Tibial artery (tissue), 4 donors: Measurements from ENCODE around the gene DTX1.

Experiments used
- DNase-seq, 2 donors: peaks; one replicate each; pipeline ENCODE4 v3.0.0-alpha.2; 2019
- H3K27ac ChIP-seq, 2 donors: fragments of 200-600 bp; sonication (generic) in 1 of 2; 1 replicate in 1 of 2; 2 replicates in 1 of 2; pipeline ENCODE4 v1.5.1; 2018 to 2019; ENCODE audit warnings: mild to moderate bottlenecking in 1 of 2
- H3K27me3 ChIP-seq, 2 donors: fragments of 200-600 bp; sonication (generic) in 1 of 2; one replicate each; pipeline versions ENCODE4 v1.5.1 to v1.6.0; 2016 to 2019
- H3K36me3 ChIP-seq, 3 donors: fragments of 200-600 bp; sonication (generic) in 2 of 3; one replicate each; pipeline ENCODE4 v1.5.1; 2016 to 2019; ENCODE audit warnings: mild to moderate bottlenecking in 2 of 3
- H3K4me1 ChIP-seq, 4 donors: fragments of 200-600 bp; sonication (generic) in 2 of 4; 1 replicate in 3 of 4; 2 replicates in 1 of 4; pipeline ENCODE4 v1.5.1; 2016 to 2019
- H3K4me3 ChIP-seq, 2 donors: fragments of 200-600 bp; sonication (generic) in 1 of 2; 1 replicate in 1 of 2; 2 replicates in 1 of 2; pipeline ENCODE4 v1.5.1; 2018 to 2019; ENCODE audit warnings: mild to moderate bottlenecking in 2 of 2
- H3K9me3 ChIP-seq, 3 donors: fragments of 200-600 bp; sonication (generic) in 1 of 3; one replicate each; pipeline ENCODE4 v1.5.1; 2016 to 2019
- intact Hi-C: fragments of 100-400 bp; cut with DNase I; formaldehyde crosslinking; loops from one replicate; pipeline ENCODE4 v1.15.0; 2023; ENCODE audit warnings: low total_unique reads
- TF ChIP-seq, protein P1 (sequence below), 2 experiments: fragments of 200-600 bp in 1 of 2; fragments of 450-650 bp in 1 of 2; IDR thresholded peaks; one replicate each; pipeline ENCODE4 v1.5.1; 2017 to 2019; ENCODE audit warnings: antibody characterized with exemption in 2 of 2, mild to moderate bottlenecking in 1 of 2, moderate library complexity in 1 of 2

The DTX1 gene

DNA sequence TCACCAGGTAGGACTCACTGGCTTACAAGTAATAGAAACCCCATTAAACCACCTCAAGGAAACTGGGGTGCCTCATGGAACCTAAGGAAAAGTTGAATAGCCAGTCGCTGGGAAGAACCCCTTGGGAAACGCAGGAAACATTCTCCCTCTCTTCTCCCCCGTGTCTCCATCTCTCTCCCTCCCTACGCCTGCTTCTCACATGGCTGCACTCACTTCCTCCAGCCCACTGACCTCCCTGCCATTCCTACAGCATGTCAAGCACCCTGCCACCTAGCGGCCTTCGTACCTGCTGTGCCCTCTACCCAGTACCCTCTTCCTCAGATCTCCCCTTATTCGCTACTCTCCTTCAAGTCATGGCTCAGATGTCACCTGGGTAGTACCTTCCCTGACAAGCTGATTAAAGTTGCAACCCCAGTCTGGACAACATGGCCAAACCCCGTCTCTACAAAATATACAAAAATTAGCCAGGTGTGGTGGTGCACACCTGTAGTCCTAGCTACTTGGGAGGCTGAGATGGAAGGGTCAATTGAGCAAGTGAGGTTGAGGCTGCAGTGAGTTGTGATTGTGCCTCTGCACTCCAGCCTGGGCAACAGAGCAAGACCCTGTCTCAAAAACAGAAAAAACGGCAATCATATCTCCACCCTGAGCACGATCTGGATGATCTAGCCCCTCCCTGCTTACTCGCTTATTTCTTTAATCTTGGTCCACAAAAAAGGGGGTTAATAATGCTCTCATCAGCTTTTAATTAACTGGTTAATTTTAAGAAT, 6.4 kb upstream of the DTX1 start:
- Histone ChIP-seq H3K4me3 (no peak overlapping the region), H3K4me1 (no peaks in the 10 kb centered on the region), H3K27ac (no peak overlapping the region), H3K36me3 (no peaks in the 10 kb centered on the region), H3K9me3 (no peaks in the 10 kb centered on the region), H3K27me3 (peaks cover 0 to 37% of the 10 kb centered on the region in 2 donors)
- intact Hi-C loops: loop anchor here (5.0 kb wide), 2 partner anchors 112 to 122 kb away; no protein-coding TSS in a partner anchor
- DNase-seq: no peak
- TF ChIP-seq, protein P1, sequence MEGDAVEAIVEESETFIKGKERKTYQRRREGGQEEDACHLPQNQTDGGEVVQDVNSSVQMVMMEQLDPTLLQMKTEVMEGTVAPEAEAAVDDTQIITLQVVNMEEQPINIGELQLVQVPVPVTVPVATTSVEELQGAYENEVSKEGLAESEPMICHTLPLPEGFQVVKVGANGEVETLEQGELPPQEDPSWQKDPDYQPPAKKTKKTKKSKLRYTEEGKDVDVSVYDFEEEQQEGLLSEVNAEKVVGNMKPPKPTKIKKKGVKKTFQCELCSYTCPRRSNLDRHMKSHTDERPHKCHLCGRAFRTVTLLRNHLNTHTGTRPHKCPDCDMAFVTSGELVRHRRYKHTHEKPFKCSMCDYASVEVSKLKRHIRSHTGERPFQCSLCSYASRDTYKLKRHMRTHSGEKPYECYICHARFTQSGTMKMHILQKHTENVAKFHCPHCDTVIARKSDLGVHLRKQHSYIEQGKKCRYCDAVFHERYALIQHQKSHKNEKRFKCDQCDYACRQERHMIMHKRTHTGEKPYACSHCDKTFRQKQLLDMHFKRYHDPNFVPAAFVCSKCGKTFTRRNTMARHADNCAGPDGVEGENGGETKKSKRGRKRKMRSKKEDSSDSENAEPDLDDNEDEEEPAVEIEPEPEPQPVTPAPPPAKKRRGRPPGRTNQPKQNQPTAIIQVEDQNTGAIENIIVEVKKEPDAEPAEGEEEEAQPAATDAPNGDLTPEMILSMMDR (IDR thresholded peaks at IDR 0.05): no peak

GRCh38 chr12:113050795-113051194, 5.7 kb upstream of the DTX1 start:
- no peaks in the 10 kb centered on the region for H3K9me3 ChIP-seq
- no peak for DNase-seq
- peaks cover 0 to 43% of the 10 kb centered on the region in 2 donors for H3K27me3 ChIP-seq
- intact Hi-C loops: loop anchor here (5.0 kb wide), 1 partner anchor 112 kb away; no protein-coding TSS in a partner anchor
- H3K27ac ChIP-seq: no peak overlapping the region
- no peaks in the 10 kb centered on the region for H3K36me3 ChIP-seq
- TF ChIP-seq, protein P1 (IDR thresholded peaks at IDR 0.05): no peak
- H3K4me3 ChIP-seq: no peak overlapping the region
- H3K4me1 ChIP-seq: no peaks in the 10 kb centered on the region

GRCh38 chr12:113051759-113052158, 4.8 kb upstream of the DTX1 start:
- H3K36me3 ChIP-seq: no peaks in the 10 kb centered on the region
- H3K9me3 ChIP-seq: no peaks in the 10 kb centered on the region
- peaks cover 0 to 4% (median 4%) of the 10 kb centered on the region in 4 donors for H3K4me1 ChIP-seq
- H3K4me3 ChIP-seq: no peak overlapping the region
- intact Hi-C loops: loop anchor here (5.0 kb wide), 1 partner anchor 111 kb away; no protein-coding TSS in a partner anchor
- TF ChIP-seq, protein P1 (IDR thresholded peaks at IDR 0.05): no peak
- peaks cover 0 to 48% of the 10 kb centered on the region in 2 donors for H3K27me3 ChIP-seq
- no peak overlapping the region for H3K27ac ChIP-seq
- DNase-seq: no peak

- H3K9me3 ChIP-seq: no peaks in the 10 kb centered on the region
- intact Hi-C loops: loop anchor here (5.0 kb wide), 1 partner anchor 110 kb away; no protein-coding TSS in a partner anchor
- H3K4me3 ChIP-seq: no peak overlapping the region
- peaks cover 0 to 53% of the 10 kb centered on the region in 2 donors for H3K27me3 ChIP-seq
- no peaks in the 10 kb centered on the region for H3K36me3 ChIP-seq
- DNase-seq: no peak
- no peak overlapping the region for H3K27ac ChIP-seq
- TF ChIP-seq, protein P1 (IDR thresholded peaks at IDR 0.05): no peak
- H3K4me1 ChIP-seq: peaks cover 0 to 10% (median 10%) of the 10 kb centered on the region in 4 donors
Observed at GRCh38 chr12:113052326-113052725, 4.2 kb upstream of the DTX1 start.

DNA sequence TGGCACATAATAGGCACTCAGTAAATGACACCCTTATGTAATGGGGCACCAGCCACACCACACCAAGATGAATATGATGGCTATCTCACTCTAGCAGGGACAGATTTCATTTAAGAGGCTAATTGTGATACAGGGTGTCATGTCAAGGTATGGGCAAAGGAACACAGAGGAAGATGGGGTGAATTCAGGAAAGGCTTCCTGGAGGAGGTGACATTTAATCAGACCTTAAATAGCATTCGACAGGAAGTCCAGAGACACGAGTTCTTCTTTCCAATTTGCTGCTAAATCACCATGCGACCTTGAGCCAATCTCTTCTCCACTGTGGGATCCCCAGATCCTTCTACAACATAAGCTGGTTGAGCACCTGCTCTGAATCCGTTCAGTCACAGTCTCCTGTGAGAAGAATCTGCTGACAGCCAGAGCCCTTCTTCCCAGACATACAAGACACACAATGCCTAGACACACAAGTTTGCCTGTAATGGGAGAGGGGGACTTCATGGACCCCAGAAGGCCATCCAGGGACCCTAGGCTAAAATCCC, 1.5 kb upstream of the DTX1 start:
- peaks cover 0 to 71% of the 10 kb centered on the region in 2 donors for H3K27me3 ChIP-seq
- H3K4me3 ChIP-seq: no peak overlapping the region
- peaks cover 0 to 12% (median 12%) of the 10 kb centered on the region in 4 donors for H3K4me1 ChIP-seq
- no peak overlapping the region for H3K27ac ChIP-seq
- no peaks in the 10 kb centered on the region for H3K36me3 ChIP-seq
- no peak for DNase-seq
- intact Hi-C loops: loop anchor here (5.0 kb wide), 1 partner anchor 107 kb away; no protein-coding TSS in a partner anchor
- TF ChIP-seq, protein P1 (IDR thresholded peaks at IDR 0.05): no peak
- H3K9me3 ChIP-seq: no peaks in the 10 kb centered on the region
